T-cell (primary cell): Measurements from ENCODE around the gene EPHA6. TPM values are rescaled to one million over a fixed set of nuclear protein-coding genes. Genes with fewer than 3 reads are reported as not detected.

Source experiments
- ATAC-seq, 4 experiments: fragments of 200-7000 bp in 3 of 4; fragments of 150-1000 bp in 1 of 4; cut with Tn5 transposase; replicated peaks in 1 of 4; 1 replicate in 3 of 4; 2 replicates in 1 of 4; pipeline ENCODE4 v1.10.0; 2021; ENCODE audit warnings: moderate library complexity in 3 of 4, mild to moderate bottlenecking in 2 of 4, moderate number of reproducible peaks in 1 of 4
- CTCF ChIA-PET, 2 donors: fragments of 300-600 bp; sonication (Branson Sonifier 250); formaldehyde crosslinking; loops; one replicate each; lab custom pipeline; 2022; ENCODE audit warnings: antibody characterized with exemption in 2 of 2; lab: Charles Lee
- POLR2A ChIA-PET, 2 donors: fragments of 300-600 bp; sonication (Branson Sonifier 250); formaldehyde crosslinking; loops; one replicate each; lab custom pipeline; 2022; ENCODE audit warnings: antibody characterized with exemption in 2 of 2; lab: Charles Lee
- DNase-seq, 35 experiments: peaks; one replicate each; pipeline versions ENCODE4 v3.0.0 to v3.0.0-alpha.2; 2013 to 2023
- H3K27ac ChIP-seq: one replicate; pipeline ENCODE4 v1.5.1; 2013; ENCODE audit warnings: low read length
- H3K27me3 ChIP-seq, 2 experiments: replicated peaks in 1 of 2; 1 replicate in 1 of 2; 2 replicates in 1 of 2; pipeline versions ENCODE4 v1.6.1 to v1.7.0; 2013; ENCODE audit warnings: low read length in 1 of 2, mixed read lengths in 1 of 2; ENCODE audit not compliant: control insufficient read depth in 2 of 2, insufficient read depth in 2 of 2; ENCODE audit errors: extremely low read depth in 1 of 2
- H3K36me3 ChIP-seq, 2 donors: 1 replicate in 1 of 2; 2 replicates in 1 of 2; pipeline versions ENCODE4 v1.6.1 to v1.7.0; 2013; ENCODE audit warnings: low read length in 1 of 2; ENCODE audit not compliant: control insufficient read depth in 2 of 2, insufficient read depth in 1 of 2; ENCODE audit errors: extremely low read depth in 1 of 2
- H3K4me1 ChIP-seq, 2 experiments: 1 replicate in 1 of 2; 2 replicates in 1 of 2; pipeline versions ENCODE4 v1.6.1 to v1.7.0; 2013; ENCODE audit warnings: low read length in 2 of 2, mixed read lengths in 1 of 2; ENCODE audit not compliant: insufficient read depth in 2 of 2, control insufficient read depth in 1 of 2; ENCODE audit errors: extremely low read depth in 1 of 2
- H3K4me3 ChIP-seq, 2 donors: 1 replicate in 1 of 2; 2 replicates in 1 of 2; pipeline versions ENCODE4 v1.5.1 to v1.7.0; 2013; ENCODE audit warnings: mild to moderate bottlenecking in 2 of 2, low read length in 1 of 2, moderate library complexity in 1 of 2; ENCODE audit not compliant: control insufficient read depth in 1 of 2; ENCODE audit errors: extremely low read depth in 1 of 2
- H3K9me3 ChIP-seq: 2 replicates; pipeline ENCODE4 v1.7.0; 2013
- H3K27ac Mint-ChIP-seq, 2 donors: one replicate each; pipeline ENCODE4 v1.8.0; 2020 to 2021; ENCODE audit warnings: mild to moderate bottlenecking in 2 of 2, mixed read lengths in 2 of 2
- H3K27me3 Mint-ChIP-seq, 2 donors: one replicate each; pipeline ENCODE4 v1.8.0; 2021 to 2022; ENCODE audit warnings: mixed read lengths in 2 of 2
- H3K36me3 Mint-ChIP-seq: one replicate; pipeline ENCODE4 v1.8.0; 2021; ENCODE audit warnings: mixed read lengths
- H3K4me1 Mint-ChIP-seq, 3 donors: one replicate each; pipeline ENCODE4 v1.8.0; 2020 to 2022; ENCODE audit warnings: mixed read lengths in 3 of 3, mild to moderate bottlenecking in 1 of 3
- H3K4me3 Mint-ChIP-seq, 3 donors: one replicate each; pipeline ENCODE4 v1.8.0; 2020 to 2022; ENCODE audit warnings: mild to moderate bottlenecking in 3 of 3, mixed read lengths in 3 of 3, moderate library complexity in 3 of 3
- H3K9me3 Mint-ChIP-seq, 3 donors: one replicate each; pipeline ENCODE4 v1.8.0; 2020 to 2022; ENCODE audit warnings: mixed read lengths in 3 of 3
- WGBS: methylation state at CpG from one replicate; pipeline ENCODE4 v1.1.5; 2013; ENCODE audit warnings: missing lambda C conversion rate; ENCODE audit not compliant: insufficient coverage; 5-methylcytosine and 5-hydroxymethylcytosine counted together
- total RNA-seq, 35 experiments: library from RNA in 6 of 35; stranded (reverse) in 6 of 35; fragments of 120-200 nt in 1 of 35; gene quantifications; one replicate each; pipeline versions ENCODE4 v1.2.1 to v1.2.4 and lab custom pipeline; 2013 to 2026

Gene EPHA6
- total RNA-seq, 5 donors from 2014 or later (not counting 1 experiment from before 2014, with no cell fraction given): not detected

GRCh38 chr3:97706226-97706625 is 891.8 kb downstream of the EPHA6 start:
- Mint-ChIP-seq H3K36me3 (no peaks in the 10 kb centered on the region), H3K27ac (no peak overlapping the region), H3K4me3 (no peak overlapping the region), H3K9me3 (no peaks in the 10 kb centered on the region), H3K27me3 (peaks cover 1 to 12% of the 10 kb centered on the region in 2 donors), H3K4me1 (no peaks in the 10 kb centered on the region)
- POLR2A ChIA-PET: no interaction called here
- no peaks in the 10 kb centered on the region for H3K36me3 ChIP-seq
- H3K27me3 ChIP-seq: no peaks in the 10 kb centered on the region
- H3K9me3 ChIP-seq: no peaks in the 10 kb centered on the region
- no peak overlapping the region for H3K4me3 ChIP-seq
- ATAC-seq (no peak), DNase-seq (no peak)
- CTCF ChIA-PET: no interaction called here
- WGBS: 91% methylated on average over 2 of the region's 4 CpGs
- H3K27ac ChIP-seq: no peak overlapping the region
- no peaks in the 10 kb centered on the region for H3K4me1 ChIP-seq

GRCh38 chr3:97711654-97712053 is 897.3 kb downstream of the EPHA6 start:
- peaks cover 6 to 11% of the 10 kb centered on the region in 2 donors for H3K27me3 Mint-ChIP-seq
- H3K9me3 Mint-ChIP-seq: no peaks in the 10 kb centered on the region
- DNase-seq: no peak
- no peak overlapping the region for H3K4me3 Mint-ChIP-seq
- ATAC-seq: no peak
- H3K36me3 ChIP-seq: no peaks in the 10 kb centered on the region
- H3K4me1 ChIP-seq: no peaks in the 10 kb centered on the region
- no peaks in the 10 kb centered on the region for H3K36me3 Mint-ChIP-seq
- no peaks in the 10 kb centered on the region for H3K4me1 Mint-ChIP-seq
- ChIA-PET CTCF (no interaction called here), POLR2A (no interaction called here)
- H3K27ac ChIP-seq: no peak overlapping the region
- no peak overlapping the region for H3K27ac Mint-ChIP-seq
- no peaks in the 10 kb centered on the region for H3K9me3 ChIP-seq
- no peaks in the 10 kb centered on the region for H3K27me3 ChIP-seq
- H3K4me3 ChIP-seq: no peak overlapping the region

GRCh38 chr3:97712919-97713318 is 898.5 kb downstream of the EPHA6 start:
- no peaks in the 10 kb centered on the region for H3K4me1 Mint-ChIP-seq
- no peaks in the 10 kb centered on the region for H3K4me1 ChIP-seq
- no peaks in the 10 kb centered on the region for H3K36me3 Mint-ChIP-seq
- POLR2A ChIA-PET: no interaction called here
- no peak overlapping the region for H3K27ac Mint-ChIP-seq
- no peak overlapping the region for H3K4me3 ChIP-seq
- peaks cover 6 to 8% of the 10 kb centered on the region in 2 donors for H3K27me3 Mint-ChIP-seq
- H3K9me3 Mint-ChIP-seq: no peaks in the 10 kb centered on the region
- no peaks in the 10 kb centered on the region for H3K36me3 ChIP-seq
- no peak overlapping the region for H3K27ac ChIP-seq
- no CpG with 5 or more reads among the region's 3 CpGs for WGBS
- H3K9me3 ChIP-seq: no peaks in the 10 kb centered on the region
- no peaks in the 10 kb centered on the region for H3K27me3 ChIP-seq
- DNase-seq (no peak), ATAC-seq (no peak)
- CTCF ChIA-PET: no interaction called here
- H3K4me3 Mint-ChIP-seq: no peak overlapping the region

- Histone ChIP-seq H3K27ac (no peak overlapping the region), H3K4me3 (no peak overlapping the region), H3K27me3 (no peaks in the 10 kb centered on the region), H3K36me3 (no peaks in the 10 kb centered on the region), H3K9me3 (no peaks in the 10 kb centered on the region), H3K4me1 (no peaks in the 10 kb centered on the region)
- WGBS: 33% methylated on average over 1 of the region's 1 CpG
- H3K4me3 Mint-ChIP-seq: no peak overlapping the region
- CTCF ChIA-PET: no interaction called here
- H3K4me1 Mint-ChIP-seq: no peaks in the 10 kb centered on the region
- H3K9me3 Mint-ChIP-seq: no peaks in the 10 kb centered on the region
- no peaks in the 10 kb centered on the region for H3K36me3 Mint-ChIP-seq
- POLR2A ChIA-PET: no interaction called here
- peaks cover 5 to 6% of the 10 kb centered on the region in 2 donors for H3K27me3 Mint-ChIP-seq
- ATAC-seq (no peak), DNase-seq (no peak)
- no peak overlapping the region for H3K27ac Mint-ChIP-seq
Observed at GRCh38 chr3:97713634-97714033, 899.2 kb downstream of the EPHA6 start.

- WGBS: no CpG with 5 or more reads among the region's 7 CpGs
- peaks cover 2 to 3% of the 10 kb centered on the region in 2 donors for H3K27me3 Mint-ChIP-seq
- H3K27me3 ChIP-seq: no peaks in the 10 kb centered on the region
- no peaks in the 10 kb centered on the region for H3K9me3 Mint-ChIP-seq
- POLR2A ChIA-PET: no interaction called here
- H3K4me1 ChIP-seq: no peaks in the 10 kb centered on the region
- H3K9me3 ChIP-seq: no peaks in the 10 kb centered on the region
- no peak overlapping the region for H3K27ac Mint-ChIP-seq
- peaks cover 0 to 3% (median 0%) of the 10 kb centered on the region in 3 donors for H3K4me1 Mint-ChIP-seq
- no peaks in the 10 kb centered on the region for H3K36me3 Mint-ChIP-seq
- CTCF ChIA-PET: interaction anchor here in 1 of 2 donors (0.6 to 1.1 kb wide), 9 partner anchors 9 to 1076 kb away, joined by 3 to 6 read pairs (median 4); partner anchors contain the start of gene ARL6
- H3K4me3 Mint-ChIP-seq: peak overlapping the region in 1 of 3 donors; percentile 13
- H3K36me3 ChIP-seq: no peaks in the 10 kb centered on the region
- no peak overlapping the region for H3K27ac ChIP-seq
- DNase-seq (peak; percentile 11 to 79 (median 50)), ATAC-seq (peak; percentile 76 to 94 (median 84))
- no peak overlapping the region for H3K4me3 ChIP-seq
Observed at GRCh38 chr3:97719156-97719821, 904.9 kb downstream of the EPHA6 start.

GRCh38 chr3:97720417-97720816 is 906.0 kb downstream of the EPHA6 start:
- ChIA-PET POLR2A (no interaction called here), CTCF (interaction anchor here in 1 of 2 donors (1.1 kb wide), 1 partner anchor 10 kb away, joined by 4 read pairs; no protein-coding TSS in a partner anchor)
- no peak for ATAC-seq
- Mint-ChIP-seq H3K4me3 (no peak overlapping the region), H3K36me3 (no peaks in the 10 kb centered on the region), H3K27me3 (peaks cover 2 to 8% of the 10 kb centered on the region in 2 donors), H3K9me3 (no peaks in the 10 kb centered on the region), H3K4me1 (peaks cover 0 to 3% (median 0%) of the 10 kb centered on the region in 3 donors), H3K27ac (no peak overlapping the region)
- no peak overlapping the region for H3K27ac ChIP-seq
- no CpG with 5 or more reads among the region's 2 CpGs for WGBS
- no peak overlapping the region for H3K4me3 ChIP-seq
- H3K27me3 ChIP-seq: no peaks in the 10 kb centered on the region
- H3K9me3 ChIP-seq: no peaks in the 10 kb centered on the region
- H3K4me1 ChIP-seq: no peaks in the 10 kb centered on the region
- no peaks in the 10 kb centered on the region for H3K36me3 ChIP-seq
- DNase-seq: no peak
